GM19324 (cell line): ENCODE results near the gene ANXA2.
"Not testable (repeated sequence)": the region's sequence is repeated elsewhere in the genome, so short reads cannot be mapped to it uniquely, and the experiment has no call there.

Experiments
- ATAC-seq: cut with Tn5 transposase; IDR thresholded peaks from one replicate; pipeline ENCODE4 v1.9.1; 2021; ENCODE audit warnings: mild to moderate bottlenecking, moderate library complexity; ENCODE audit not compliant: unreplicated experiment, low FRiP score

Gene ANXA2

DNA sequence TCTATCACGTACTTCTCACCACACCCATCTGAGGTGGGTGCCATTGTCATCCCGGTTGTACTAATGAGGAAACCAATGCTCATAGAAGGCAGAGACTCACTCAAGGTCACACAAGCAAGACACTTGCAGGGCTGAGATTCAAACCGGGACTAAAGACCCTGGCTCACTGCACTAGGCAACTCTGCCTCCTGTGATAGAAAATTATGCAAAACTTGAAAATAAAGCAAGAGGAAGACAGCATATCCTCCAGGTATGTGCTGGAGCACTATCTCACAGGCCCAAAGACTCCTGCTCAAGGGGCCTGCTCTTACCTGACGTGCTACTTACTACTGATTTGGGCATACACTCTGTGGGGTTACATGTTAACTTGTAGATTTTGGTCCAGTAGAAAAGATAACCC lies 25.6 kb downstream of the ANXA2 start:
- ATAC-seq: no peak

DNA sequence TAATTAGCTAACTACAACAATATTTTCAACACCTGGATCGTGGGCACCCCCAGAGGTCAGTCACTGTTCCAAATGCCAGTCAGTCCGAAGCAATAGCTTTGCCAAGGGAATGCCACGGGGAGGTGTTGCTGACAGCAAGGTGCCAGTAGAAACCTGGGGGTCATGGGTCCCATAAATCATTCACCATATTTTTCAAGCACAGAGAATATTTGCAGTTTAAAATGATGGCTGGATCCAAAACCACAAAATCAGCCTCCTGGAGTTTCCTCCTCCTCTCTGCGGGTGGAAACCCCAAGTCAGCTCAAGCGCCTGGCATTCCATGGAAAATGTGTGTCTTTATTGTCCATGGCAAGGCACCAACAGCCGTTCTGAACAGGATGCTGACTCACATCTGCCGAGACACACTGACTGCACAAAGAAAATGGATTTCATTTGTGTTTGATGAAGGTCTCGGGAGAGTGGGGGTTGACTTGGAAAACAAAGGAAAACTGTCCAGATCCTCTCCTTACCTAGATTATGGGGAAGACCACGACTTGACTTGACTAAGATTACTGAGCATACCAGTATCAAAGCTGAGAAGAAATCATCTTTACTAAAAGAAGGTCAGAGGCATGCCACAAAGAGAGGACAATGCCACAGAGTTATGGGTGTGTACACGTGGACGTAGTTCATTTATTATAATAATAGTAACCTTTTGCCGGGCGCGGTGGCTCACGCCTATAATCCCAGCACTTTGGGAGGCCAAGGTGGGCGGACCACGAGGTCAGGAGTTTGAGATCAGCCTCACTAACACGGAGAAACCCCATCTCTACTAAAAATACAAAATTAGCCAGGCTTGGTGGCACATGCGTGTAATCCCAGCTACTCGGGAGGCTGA lies 26.4 kb downstream of the ANXA2 start:
- no peak for ATAC-seq

GRCh38 chr15:60370869-60371136 lies 27.0 kb downstream of the ANXA2 start:
- ATAC-seq: no peak

GRCh38 chr15:60370105-60370868 lies 27.5 kb downstream of the ANXA2 start:
- ATAC-seq: no peak

- no peak for ATAC-seq
Observed at GRCh38 chr15:60369696-60370095, 28.1 kb downstream of the ANXA2 start.

DNA sequence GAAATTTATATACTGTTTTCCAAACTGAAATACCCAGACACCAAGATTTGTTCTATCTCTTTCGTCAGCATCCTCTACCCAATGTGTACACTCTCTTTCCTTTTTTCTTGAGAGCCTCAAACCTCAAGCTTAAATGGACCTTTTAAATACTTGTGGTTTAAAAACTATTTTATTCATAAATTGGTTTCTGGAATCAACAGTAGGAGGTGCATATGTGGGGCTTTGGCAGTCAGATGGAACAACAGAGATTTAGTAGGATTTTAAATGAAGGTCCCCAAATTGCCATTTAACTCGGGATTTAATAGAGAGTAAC lies 33.2 kb downstream of the ANXA2 start:
- ATAC-seq: no peak

- no peak for ATAC-seq
Observed at GRCh38 chr15:60363903-60364611, 33.7 kb downstream of the ANXA2 start.

GRCh38 chr15:60363087-60363549 lies 34.7 kb downstream of the ANXA2 start:
- ATAC-seq: no peak

DNA sequence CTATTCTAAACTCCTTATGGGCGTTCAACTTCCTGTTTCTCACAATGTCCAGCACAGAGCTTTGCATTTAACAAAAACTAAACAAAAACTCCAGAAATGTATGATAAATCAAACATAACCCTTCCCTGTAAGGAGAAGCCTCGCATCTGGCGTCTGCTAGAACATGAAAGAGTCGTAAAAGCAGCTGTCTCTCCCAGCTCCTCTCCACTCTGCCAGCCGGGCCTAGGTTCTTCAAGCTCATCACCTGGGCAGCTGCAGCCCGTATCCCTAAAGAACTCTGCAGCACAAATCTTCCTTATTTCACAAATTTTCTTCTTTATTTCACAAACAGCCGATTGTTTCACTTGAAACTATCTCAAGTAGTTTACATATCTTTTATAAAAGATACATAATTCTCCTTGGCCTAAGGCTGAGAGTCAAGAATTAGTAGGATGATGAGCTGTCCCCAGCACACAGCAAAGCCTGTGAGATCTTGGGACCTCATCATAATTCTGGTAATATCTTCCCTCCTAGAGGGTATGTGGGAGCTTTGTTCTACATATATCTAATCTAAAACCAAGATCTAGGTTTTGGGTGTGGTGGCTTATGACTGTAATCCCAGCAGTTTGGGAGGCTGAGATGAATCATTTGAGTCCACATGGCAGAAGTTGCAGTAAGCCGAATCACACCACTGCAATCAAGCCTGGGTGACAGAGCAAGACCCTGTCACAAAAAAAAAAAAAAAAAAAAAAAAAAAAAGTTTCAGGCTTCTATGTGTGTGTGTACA lies 35.3 kb downstream of the ANXA2 start:
- ATAC-seq: no peak

- not testable (repeated sequence) for ATAC-seq
Observed at GRCh38 chr15:60359738-60360137, 38.0 kb downstream of the ANXA2 start.

- no peak for ATAC-seq
Observed at GRCh38 chr15:60358935-60359682, 38.7 kb downstream of the ANXA2 start.

DNA sequence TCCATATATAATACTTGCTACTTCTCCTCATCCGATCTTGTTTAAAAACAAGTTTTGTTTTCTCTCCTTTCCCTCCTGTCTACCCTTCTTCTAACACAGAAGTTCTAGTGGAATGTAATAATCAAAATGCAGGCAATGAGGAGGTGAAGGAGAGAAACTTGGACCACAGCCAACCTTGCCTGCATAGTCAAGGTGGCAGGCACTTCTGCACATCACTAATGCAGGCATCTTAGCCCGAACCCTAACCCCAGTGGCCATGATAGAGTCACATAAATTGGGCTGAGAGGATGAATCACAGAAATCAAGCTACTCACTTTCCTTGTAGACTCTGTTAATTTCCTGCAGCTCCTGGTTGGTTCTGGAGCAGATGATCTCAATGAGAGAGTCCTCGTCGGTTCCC lies 41.0 kb downstream of the ANXA2 start:
- no peak for ATAC-seq

GRCh38 chr15:60355148-60355857 lies 42.5 kb downstream of the ANXA2 start:
- ATAC-seq: no peak

DNA sequence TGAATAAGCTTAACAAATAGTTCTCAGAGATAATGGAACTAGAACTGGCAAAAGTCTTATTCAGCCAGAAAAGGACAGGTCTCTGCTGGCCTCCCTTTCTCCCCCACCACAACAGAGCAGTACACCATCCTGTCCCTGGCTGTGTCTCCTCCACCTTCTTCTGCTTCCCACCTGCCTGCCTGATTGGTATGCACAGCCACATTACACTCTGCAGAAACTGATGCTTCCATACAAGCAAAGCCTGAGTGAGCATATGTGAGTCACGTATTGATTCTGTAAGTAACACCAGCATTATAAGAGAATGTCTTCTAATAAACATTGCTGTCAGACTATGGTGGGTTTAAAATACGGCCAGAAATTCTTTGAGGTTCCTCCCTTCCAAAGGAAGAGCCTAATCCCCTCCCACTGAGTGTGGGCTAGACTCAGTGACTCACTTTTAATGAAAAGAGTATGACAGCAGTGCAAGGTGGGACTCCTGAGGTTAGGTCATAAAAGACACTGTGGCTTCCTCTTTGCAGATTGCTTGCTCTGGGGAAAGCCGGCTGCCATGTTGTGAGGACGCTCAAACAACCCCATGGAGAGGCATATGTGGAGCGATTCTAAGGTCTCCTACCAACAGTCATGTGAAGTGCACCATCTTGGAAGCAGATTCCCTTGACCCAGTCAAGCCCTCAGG lies 44.4 kb downstream of the ANXA2 start:
- no peak for ATAC-seq

- ATAC-seq: no peak
Observed at GRCh38 chr15:60352525-60352924, 45.3 kb downstream of the ANXA2 start.

DNA sequence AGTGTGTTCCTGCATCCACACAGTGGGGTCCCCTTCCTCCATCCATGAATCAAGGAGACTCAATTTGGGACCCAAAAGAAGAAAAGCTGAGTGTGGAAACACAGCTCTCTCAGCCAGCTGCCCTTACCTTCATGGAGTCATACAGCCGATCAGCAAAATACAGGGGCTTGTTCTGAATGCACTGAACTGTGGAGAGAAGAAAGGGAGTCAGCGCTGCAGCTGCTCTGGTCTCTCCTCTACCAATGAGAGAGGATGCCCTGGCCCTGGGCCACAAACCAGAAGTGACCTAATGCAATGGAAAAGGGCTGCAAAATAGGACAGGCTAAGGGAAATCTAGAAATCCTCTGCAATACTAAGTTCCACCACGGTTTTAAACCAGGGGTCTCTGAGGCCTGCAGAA lies 46.7 kb downstream of the ANXA2 start:
- no peak for ATAC-seq

DNA sequence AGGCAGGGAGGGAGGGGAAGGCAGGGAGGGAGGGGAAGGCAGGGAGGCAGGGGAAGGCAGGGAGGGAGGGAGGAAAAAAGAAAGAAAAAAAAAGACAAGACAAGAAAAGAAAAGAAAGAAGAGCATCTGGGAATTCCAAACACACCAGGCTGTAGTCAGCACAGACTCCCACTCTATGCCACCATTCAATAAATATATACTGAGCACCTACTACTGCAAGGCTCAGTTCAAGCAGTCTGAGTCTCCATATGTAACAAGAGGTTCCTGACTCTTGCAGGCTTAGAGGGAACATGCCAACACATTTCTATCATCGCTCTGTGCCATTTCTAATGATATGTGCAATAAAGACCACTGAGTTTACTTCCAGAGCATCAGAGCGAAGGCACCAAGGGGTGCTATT lies 47.7 kb downstream of the ANXA2 start:
- no peak for ATAC-seq

- no peak for ATAC-seq
Observed at GRCh38 chr15:60349589-60349988, 48.2 kb downstream of the ANXA2 start.

GRCh38 chr15:60347480-60348049 lies 50.2 kb downstream of the ANXA2 start:
- no peak for ATAC-seq
